Keratinocyte (primary cell): ENCODE results near the gene PGGT1B. TPM values are rescaled to one million over a fixed set of nuclear protein-coding genes. Genes with fewer than 3 reads are reported as not detected.

Source experiments
- DNase-seq: peaks from one replicate; pipeline ENCODE4 v3.0.0-alpha.2; 2011; ENCODE audit warnings: low read depth, missing footprints, low spot score
- FAIRE-seq: peaks from 2 replicates; lab custom pipeline; 2011; peaks lifted over from hg19 to GRCh38; lab: Jason Lieb, UNC
- H2AFZ ChIP-seq: 2 replicates; pipeline ENCODE4 v1.6.0; 2012; ENCODE audit warnings: low read length, control low read depth, inconsistent platforms; ENCODE audit not compliant: control insufficient read depth
- H3K27ac ChIP-seq: 2 replicates; pipeline ENCODE4 v1.5.1; 2011; ENCODE audit warnings: low read length; ENCODE audit not compliant: control insufficient read depth, insufficient read depth
- H3K27me3 ChIP-seq: 3 replicates; pipeline ENCODE4 v1.6.0; 2011; ENCODE audit warnings: low read length; ENCODE audit not compliant: control insufficient read depth, insufficient read depth; ENCODE audit errors: extremely low read depth
- H3K36me3 ChIP-seq, 2 experiments: 2 replicates in 1 of 2; 3 replicates in 1 of 2; pipeline ENCODE4 v1.5.1; 2011; ENCODE audit warnings: low read length in 2 of 2, mild to moderate bottlenecking in 1 of 2; ENCODE audit not compliant: control insufficient read depth in 2 of 2, insufficient read depth in 2 of 2; ENCODE audit errors: extremely low read depth in 1 of 2
- H3K4me1 ChIP-seq: 3 replicates; pipeline ENCODE4 v1.5.1; 2011; ENCODE audit warnings: low read length; ENCODE audit not compliant: control insufficient read depth, insufficient read depth; ENCODE audit errors: extremely low read depth
- H3K4me2 ChIP-seq: 3 replicates; pipeline ENCODE4 v1.6.0; 2011; ENCODE audit warnings: low read depth, low read length; ENCODE audit not compliant: control insufficient read depth, insufficient read depth; ENCODE audit errors: extremely low read depth
- H3K4me3 ChIP-seq, 3 experiments: fragments of 200-600 bp in 1 of 3; sonication (generic) in 1 of 3; 2 replicates in 2 of 3; 3 replicates in 1 of 3; pipeline ENCODE4 v1.5.1; 2011 to 2016; ENCODE audit warnings: low read length in 3 of 3, mild to moderate bottlenecking in 3 of 3, control low read depth in 2 of 3, inconsistent platforms in 1 of 3, low read depth in 1 of 3, mixed read lengths in 1 of 3, mixed run types in 1 of 3, moderate library complexity in 1 of 3; ENCODE audit not compliant: control insufficient read depth in 2 of 3, insufficient read depth in 2 of 3; ENCODE audit errors: extremely low read depth in 1 of 3
- H3K79me2 ChIP-seq: 2 replicates; pipeline ENCODE4 v1.6.0; 2012; ENCODE audit warnings: low read length; ENCODE audit not compliant: control insufficient read depth, insufficient read depth
- H3K9ac ChIP-seq: 3 replicates; pipeline ENCODE4 v1.6.0; 2011; ENCODE audit warnings: low read length; ENCODE audit not compliant: control insufficient read depth, insufficient read depth; ENCODE audit errors: extremely low read depth
- H3K9me1 ChIP-seq: 3 replicates; pipeline ENCODE4 v1.6.0; 2011; ENCODE audit warnings: low read length; ENCODE audit not compliant: control insufficient read depth, insufficient read depth; ENCODE audit errors: extremely low read depth
- H3K9me3 ChIP-seq: 2 replicates; pipeline ENCODE4 v1.5.1; 2012; ENCODE audit warnings: low read depth, low read length; ENCODE audit not compliant: control insufficient read depth
- H4K20me1 ChIP-seq: 3 replicates; pipeline ENCODE4 v1.6.0; 2011; ENCODE audit warnings: low read length; ENCODE audit not compliant: control insufficient read depth, insufficient read depth; ENCODE audit errors: extremely low read depth
- CTCF ChIP-seq, 3 experiments: IDR thresholded peaks in 1 of 3; conservative IDR thresholded peaks in 1 of 3; optimal IDR thresholded peaks in 1 of 3; 2 replicates in 2 of 3; 3 replicates in 1 of 3; pipeline versions ENCODE3 to v1.5.1; 2011; ENCODE audit warnings: low read length in 3 of 3, mild to moderate bottlenecking in 3 of 3, moderate library complexity in 2 of 3, control low read depth in 1 of 3, inconsistent platforms in 1 of 3; ENCODE audit not compliant: insufficient read depth in 2 of 3; ENCODE audit errors: extremely low read depth in 1 of 3
- EZH2 ChIP-seq: IDR thresholded peaks from one replicate; pipeline ENCODE4 v1.6.1; 2012; ENCODE audit warnings: inconsistent platforms, mild to moderate bottlenecking, low read length, moderate library complexity
- dilution Hi-C: fragments of 300-500 bp; cut with MboI; formaldehyde crosslinking; loops from one replicate; pipeline ENCODE4 v1.7.0; 2020; ENCODE audit warnings: low sequenced_read_pairs; ENCODE audit not compliant: extremely low pct_ligation_motif_present
- polyA plus RNA-seq, 5 experiments: library from polyadenylated mRNA; depleted of rRNA in 3 of 5; stranded (reverse) in 3 of 5; stranded (forward) in 1 of 5; unstranded in 1 of 5; fragments of >200 nt; gene quantifications; 1 replicate in 1 of 5; 2 replicates in 3 of 5; 3 replicates in 1 of 5; pipeline versions ENCODE4 v1.2.1 to v1.2.3, GENCODE V29; 2011 to 2012; ENCODE audit warnings: missing spikeins in 2 of 5, low read depth in 1 of 5, low replicate concordance in 1 of 5

PGGT1B gene
- polyA plus RNA-seq, 1 donor (not counting 4 experiments of a cell fraction or from before 2014, with no cell fraction given) = 5.5 TPM

GRCh38 chr5:115179394-115180164, 83.1 kb downstream of the PGGT1B start:
- Histone ChIP-seq H2AFZ (peak overlapping the region; percentile 42), H3K4me1 (peaks cover 6% of the 10 kb centered on the region), H3K79me2 (no peaks in the 10 kb centered on the region), H3K27ac (no peak overlapping the region), H4K20me1 (peaks cover 2% of the 10 kb centered on the region), H3K36me3 (no peaks in the 10 kb centered on the region), H3K27me3 (peaks cover 51% of the 10 kb centered on the region), H3K9me3 (no peaks in the 10 kb centered on the region), H3K4me2 (peak overlapping the region; percentile 84), H3K9me1 (no peaks in the 10 kb centered on the region), H3K9ac (no peak overlapping the region), H3K4me3 (peak overlapping the region; percentile 20 to 70 (median 61))
- DNase-seq (no peak), FAIRE-seq (no peak)
- dilution Hi-C loops = no loop called here
- peak; percentile 72 for TF ChIP-seq EZH2
- no peak for TF ChIP-seq CTCF (optimal IDR thresholded peaks at IDR 0.05 in 1 of 3, IDR thresholded peaks at IDR 0.05 in 1 of 3, conservative IDR thresholded peaks at IDR 0.05 in 1 of 3; ENCODE audit: extremely low read depth in 1 of 3, insufficient read depth in 2 of 3, low read length in 3 of 3)

GRCh38 chr5:115179030-115179393, 83.7 kb downstream of the PGGT1B start:
- peak overlapping the region; percentile 84 for H3K4me2 ChIP-seq
- H3K9ac ChIP-seq = no peak overlapping the region
- peaks cover 2% of the 10 kb centered on the region for H4K20me1 ChIP-seq
- H2AFZ ChIP-seq = no peak overlapping the region
- no peak overlapping the region for H3K27ac ChIP-seq
- no peaks in the 10 kb centered on the region for H3K79me2 ChIP-seq
- no peak for DNase-seq
- H3K36me3 ChIP-seq = no peaks in the 10 kb centered on the region
- H3K9me3 ChIP-seq = no peaks in the 10 kb centered on the region
- H3K27me3 ChIP-seq = peaks cover 51% of the 10 kb centered on the region
- peak overlapping the region in 1 of 3 experiments; percentile 70 for H3K4me3 ChIP-seq
- peak; percentile 74 for TF ChIP-seq EZH2
- no peak for TF ChIP-seq CTCF (optimal IDR thresholded peaks at IDR 0.05 in 1 of 3, IDR thresholded peaks at IDR 0.05 in 1 of 3, conservative IDR thresholded peaks at IDR 0.05 in 1 of 3; ENCODE audit: extremely low read depth in 1 of 3, insufficient read depth in 2 of 3, low read length in 3 of 3)
- H3K4me1 ChIP-seq = peaks cover 6% of the 10 kb centered on the region
- dilution Hi-C loops = no loop called here
- H3K9me1 ChIP-seq = no peaks in the 10 kb centered on the region
- no peak for FAIRE-seq
